Upper lobe of right lung (tissue), 1 donor: ENCODE results near the gene CLEC17A. TPM values are rescaled to one million over a fixed set of nuclear protein-coding genes. Genes with fewer than 3 reads are reported as not detected.
"Not testable (repeated sequence)": the region's sequence is repeated elsewhere in the genome, so short reads cannot be mapped to it uniquely, and the experiment has no call there.

ENCODE experiments used
- ATAC-seq: fragments of 200-7000 bp; cut with Tn5 transposase; one replicate; pipeline ENCODE4 v1.9.1; 2020; ENCODE audit warnings: mild to moderate bottlenecking, moderate library complexity
- DNase-seq: peaks from one replicate; pipeline ENCODE4 v3.0.0-alpha.2; 2020
- H3K27ac ChIP-seq: fragments of 200-600 bp; one replicate; pipeline ENCODE4 v1.8.0; 2022
- H3K27me3 ChIP-seq: fragments of 200-600 bp; one replicate; pipeline ENCODE4 v1.8.0; 2022; ENCODE audit warnings: mild to moderate bottlenecking
- H3K36me3 ChIP-seq: fragments of 200-600 bp; one replicate; pipeline ENCODE4 v1.8.0; 2022
- H3K4me1 ChIP-seq: fragments of 200-600 bp; one replicate; pipeline ENCODE4 v1.8.0; 2022
- H3K4me3 ChIP-seq: fragments of 200-600 bp; one replicate; pipeline ENCODE4 v1.8.0; 2022; ENCODE audit warnings: mild to moderate bottlenecking
- H3K9me3 ChIP-seq: fragments of 200-600 bp; one replicate; pipeline ENCODE4 v1.8.0; 2022
- CTCF ChIP-seq: fragments of 200-600 bp; IDR thresholded peaks from one replicate; pipeline ENCODE4 v1.8.0; 2022; ENCODE audit warnings: antibody characterized with exemption
- intact Hi-C: fragments of 100-400 bp; cut with DNase I; formaldehyde crosslinking; loops from one replicate; pipeline ENCODE4 v1.11.0; 2022
- total RNA-seq: library from RNA; stranded (reverse); fragmentation: NEBNext Ultra II Directional; extraction: Animal tissue kit (Norgen Biotek cat#: 25700); gene quantifications from one replicate; pipeline ENCODE4 v1.2.1, GENCODE V29; 2021
- donor health status: DM: no; HTN: yes; CAD: no; lungs with severe emphysema.

Gene CLEC17A
- total RNA-seq, 1 donor from 2014 or later, result not detected

DNA sequence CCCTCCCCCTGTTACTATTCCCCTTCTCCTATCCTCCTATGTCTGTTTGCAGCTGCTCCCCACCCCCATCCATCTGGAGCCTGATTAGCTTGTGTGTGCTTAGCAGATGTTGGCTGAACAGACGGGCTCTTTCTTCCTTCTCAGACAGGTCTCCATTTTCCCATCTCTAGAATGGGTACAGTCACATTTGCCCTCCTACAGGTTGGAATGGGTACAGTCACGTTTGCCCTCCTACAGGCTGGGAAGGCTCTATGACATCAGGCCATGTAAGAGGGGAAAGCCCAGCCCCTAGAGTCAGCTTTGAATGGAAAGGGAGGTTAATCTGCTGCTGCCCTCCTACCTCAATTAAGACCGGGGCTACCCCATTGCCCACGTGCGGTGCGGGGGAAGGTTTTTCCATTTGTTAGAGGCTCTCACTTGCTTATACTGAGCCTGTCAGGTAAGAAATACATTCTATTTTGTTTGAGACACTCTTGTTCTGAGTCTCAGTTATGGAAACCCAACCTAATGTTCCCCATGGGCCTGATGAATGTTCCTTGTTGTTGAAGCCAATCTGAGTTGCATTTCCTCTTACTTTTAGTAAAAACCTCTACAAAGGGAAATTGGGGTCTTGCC is 2.2 kb upstream of the CLEC17A start:
- no peak for TF ChIP-seq CTCF
- Histone ChIP-seq H3K4me1 (no peaks in the 10 kb centered on the region), H3K36me3 (no peaks in the 10 kb centered on the region), H3K27me3 (no peaks in the 10 kb centered on the region), H3K4me3 (no peak overlapping the region), H3K27ac (no peak overlapping the region), H3K9me3 (no peaks in the 10 kb centered on the region)
- no peak for DNase-seq
- no peak for ATAC-seq
- intact Hi-C loops, result no loop called here

GRCh38 chr19:14584372-14584771 is 1.5 kb downstream of the CLEC17A start:
- intact Hi-C loops, DNase-seq, H3K36me3 ChIP-seq: not testable (repeated sequence)

GRCh38 chr19:14585187-14585586 is 2.3 kb downstream of the CLEC17A start:
- H3K27ac ChIP-seq, intact Hi-C loops, H3K4me3 ChIP-seq, H3K4me1 ChIP-seq, H3K36me3 ChIP-seq, H3K9me3 ChIP-seq, H3K27me3 ChIP-seq, DNase-seq: not testable (repeated sequence)
- peak; percentile 48 for ATAC-seq

More at GRCh38 chr19:14584372-14584771, 1.5 kb downstream of the CLEC17A start:
- H3K9me3 ChIP-seq, H3K4me1 ChIP-seq, H3K27me3 ChIP-seq, ATAC-seq, H3K4me3 ChIP-seq, H3K27ac ChIP-seq: not testable (repeated sequence)

GRCh38 chr19:14589433-14589832 is 6.5 kb downstream of the CLEC17A start:
- intact Hi-C loops, DNase-seq, H3K4me1 ChIP-seq, H3K9me3 ChIP-seq, H3K27ac ChIP-seq, H3K27me3 ChIP-seq, H3K36me3 ChIP-seq, ATAC-seq, H3K4me3 ChIP-seq: not testable (repeated sequence)

DNA sequence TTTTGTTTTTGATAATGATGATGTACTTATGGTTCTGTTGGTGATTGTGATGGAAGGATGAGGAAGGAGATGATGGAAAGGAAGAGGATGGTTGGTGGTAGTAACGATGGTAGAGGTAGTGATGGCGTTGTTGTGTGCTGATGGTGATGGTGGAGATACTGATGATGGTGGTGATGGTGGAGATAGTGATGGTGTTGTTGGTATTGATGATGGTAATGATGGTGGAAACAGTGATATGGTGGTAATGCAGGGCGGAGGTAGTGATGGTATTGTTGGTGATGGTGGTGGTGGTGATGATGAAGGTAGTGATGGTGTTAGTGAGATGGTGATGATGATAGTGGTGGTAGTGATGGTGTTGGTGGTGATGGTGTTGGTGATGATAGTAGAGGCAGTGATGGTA is 12.7 kb downstream of the CLEC17A start:
- Histone ChIP-seq H3K9me3 (no peaks in the 10 kb centered on the region), H3K4me1 (no peaks in the 10 kb centered on the region), H3K36me3 (no peaks in the 10 kb centered on the region), H3K27me3 (peaks cover 7% of the 10 kb centered on the region), H3K4me3 (no peak overlapping the region), H3K27ac (no peak overlapping the region)
- intact Hi-C loops, result no loop called here
- no peak for TF ChIP-seq CTCF
- no peak for ATAC-seq
- no peak for DNase-seq

- H3K36me3 ChIP-seq, result no peaks in the 10 kb centered on the region
- H3K9me3 ChIP-seq, result no peaks in the 10 kb centered on the region
- no peaks in the 10 kb centered on the region for H3K4me1 ChIP-seq
- TF ChIP-seq CTCF, result no peak
- H3K27ac ChIP-seq, result no peak overlapping the region
- peaks cover 7% of the 10 kb centered on the region for H3K27me3 ChIP-seq
- no peak overlapping the region for H3K4me3 ChIP-seq
- DNase-seq, result no peak
- no peak for ATAC-seq
- intact Hi-C loops, result no loop called here
Observed at GRCh38 chr19:14599548-14600147, 16.8 kb downstream of the CLEC17A start.

DNA sequence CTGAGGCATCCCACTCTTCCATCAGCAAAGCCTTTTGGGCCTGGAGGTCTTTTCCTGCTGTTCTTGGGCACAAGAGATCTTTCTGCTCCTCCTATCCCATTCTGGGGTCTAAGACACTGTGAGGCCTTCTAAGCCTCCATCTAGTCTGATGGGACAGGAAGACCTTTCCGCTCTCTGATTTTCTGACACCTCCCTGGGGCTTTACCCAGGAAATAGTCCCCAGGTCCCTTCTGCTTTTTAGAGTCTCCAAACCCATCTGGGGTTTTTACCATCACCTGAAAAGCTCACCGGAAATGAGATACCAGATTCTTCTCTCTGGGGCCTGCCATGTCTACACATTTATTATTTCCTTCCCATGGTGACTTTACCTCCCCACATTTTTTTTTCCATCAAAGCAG is 21.1 kb downstream of the CLEC17A start:
- TF ChIP-seq CTCF, result no peak
- H3K36me3 ChIP-seq, result no peaks in the 10 kb centered on the region
- no peak for DNase-seq
- H3K4me3 ChIP-seq, result no peak overlapping the region
- H3K27me3 ChIP-seq, result no peaks in the 10 kb centered on the region
- no peaks in the 10 kb centered on the region for H3K9me3 ChIP-seq
- no peaks in the 10 kb centered on the region for H3K4me1 ChIP-seq
- no peak overlapping the region for H3K27ac ChIP-seq
- intact Hi-C loops, result no loop called here
- no peak for ATAC-seq
